ACC112 (cell line): ENCODE data around the gene PTPRM.

Source experiments
- H2AFZ ChIP-seq: fragments of 200-600 bp; sonication (generic); one replicate; pipeline ENCODE4 v1.6.0; 2017; ENCODE audit warnings: antibody characterized with exemption, low read length; ENCODE audit not compliant: unreplicated experiment
- H3K27ac ChIP-seq: fragments of 200-600 bp; sonication (generic); 2 replicates; pipeline ENCODE4 v1.5.1; 2014; ENCODE audit warnings: low read depth, mild to moderate bottlenecking, antibody characterized with exemption, low read length, moderate library complexity
- H3K27me3 ChIP-seq: fragments of 200-600 bp; sonication (generic); 2 replicates; pipeline ENCODE4 v1.6.1; 2014; ENCODE audit warnings: mild to moderate bottlenecking, antibody characterized with exemption, low read length, moderate library complexity, mixed read lengths; ENCODE audit not compliant: insufficient read depth
- H3K36me3 ChIP-seq: fragments of 200-600 bp; sonication (generic); 2 replicates; pipeline ENCODE4 v1.6.1; 2016; ENCODE audit warnings: mild to moderate bottlenecking, antibody characterized with exemption, low read length, moderate library complexity, mixed read lengths; ENCODE audit not compliant: insufficient read depth
- H3K4me1 ChIP-seq: fragments of 200-600 bp; sonication (generic); one replicate; pipeline ENCODE4 v1.6.1; 2016; ENCODE audit warnings: low read length, mixed read lengths; ENCODE audit not compliant: insufficient read depth, unreplicated experiment, control insufficient read depth
- H3K4me3 ChIP-seq: fragments of 200-600 bp; sonication (generic); 2 replicates; pipeline ENCODE4 v1.5.1; 2014; ENCODE audit warnings: mild to moderate bottlenecking, low read depth, low read length
- H3K79me2 ChIP-seq: fragments of 200-600 bp; sonication (generic); one replicate; pipeline ENCODE4 v1.6.0; 2016; ENCODE audit warnings: low read length; ENCODE audit not compliant: control insufficient read depth, unreplicated experiment, insufficient read depth

PTPRM gene

DNA sequence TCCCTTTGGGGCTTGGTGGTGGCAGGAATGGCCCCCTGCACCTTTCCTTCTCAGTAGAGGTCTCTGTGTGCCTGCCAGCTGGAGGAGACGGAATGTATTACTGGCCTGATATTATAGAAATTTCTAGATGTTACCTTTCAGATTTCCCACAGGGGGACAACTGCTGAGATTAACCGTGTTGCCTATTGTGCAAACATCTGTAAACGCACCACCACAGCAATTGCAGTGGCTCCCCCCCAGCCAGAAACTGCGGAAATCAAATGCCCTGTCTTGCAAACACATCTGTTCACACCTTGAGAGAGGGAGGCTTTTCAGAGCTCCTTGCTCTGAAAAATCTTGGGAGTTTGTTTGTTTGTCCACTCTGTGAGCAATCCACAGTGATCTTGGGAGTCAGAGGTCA, 772.1 kb downstream of the PTPRM start:
- no peak overlapping the region for H3K27ac ChIP-seq
- peaks cover 8% of the 10 kb centered on the region for H3K4me1 ChIP-seq
- H2AFZ ChIP-seq, result no peak overlapping the region
- H3K79me2 ChIP-seq, result no peaks in the 10 kb centered on the region
- no peak overlapping the region for H3K4me3 ChIP-seq
- no peaks in the 10 kb centered on the region for H3K27me3 ChIP-seq
- peaks cover 3% of the 10 kb centered on the region; the same call in 1 of the 2 replicates for H3K36me3 ChIP-seq

DNA sequence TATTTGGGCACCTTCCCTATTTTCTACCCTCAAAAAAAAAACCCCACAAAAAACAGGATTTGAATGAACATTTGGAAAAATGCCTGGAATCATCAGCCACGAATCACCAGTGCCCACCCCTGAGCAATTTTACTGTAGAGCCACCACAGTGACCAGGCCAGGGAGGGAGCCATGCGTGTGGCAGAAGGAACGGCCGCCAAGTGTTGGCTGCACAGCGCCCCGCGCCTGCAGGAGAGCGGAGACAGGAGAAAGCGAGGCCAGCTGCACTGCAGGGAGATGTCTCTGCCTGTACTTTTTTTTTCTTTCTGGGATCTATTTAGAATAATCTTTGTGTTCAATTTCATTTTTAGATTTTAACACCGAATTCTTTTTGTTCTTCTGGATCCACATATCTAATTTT, 772.8 kb downstream of the PTPRM start:
- H2AFZ ChIP-seq, result no peak overlapping the region
- no peak overlapping the region for H3K27ac ChIP-seq
- peaks cover 3% of the 10 kb centered on the region; the same call in 1 of the 2 replicates for H3K36me3 ChIP-seq
- no peaks in the 10 kb centered on the region for H3K79me2 ChIP-seq
- peaks cover 8% of the 10 kb centered on the region for H3K4me1 ChIP-seq
- H3K27me3 ChIP-seq, result no peaks in the 10 kb centered on the region
- no peak overlapping the region for H3K4me3 ChIP-seq

DNA sequence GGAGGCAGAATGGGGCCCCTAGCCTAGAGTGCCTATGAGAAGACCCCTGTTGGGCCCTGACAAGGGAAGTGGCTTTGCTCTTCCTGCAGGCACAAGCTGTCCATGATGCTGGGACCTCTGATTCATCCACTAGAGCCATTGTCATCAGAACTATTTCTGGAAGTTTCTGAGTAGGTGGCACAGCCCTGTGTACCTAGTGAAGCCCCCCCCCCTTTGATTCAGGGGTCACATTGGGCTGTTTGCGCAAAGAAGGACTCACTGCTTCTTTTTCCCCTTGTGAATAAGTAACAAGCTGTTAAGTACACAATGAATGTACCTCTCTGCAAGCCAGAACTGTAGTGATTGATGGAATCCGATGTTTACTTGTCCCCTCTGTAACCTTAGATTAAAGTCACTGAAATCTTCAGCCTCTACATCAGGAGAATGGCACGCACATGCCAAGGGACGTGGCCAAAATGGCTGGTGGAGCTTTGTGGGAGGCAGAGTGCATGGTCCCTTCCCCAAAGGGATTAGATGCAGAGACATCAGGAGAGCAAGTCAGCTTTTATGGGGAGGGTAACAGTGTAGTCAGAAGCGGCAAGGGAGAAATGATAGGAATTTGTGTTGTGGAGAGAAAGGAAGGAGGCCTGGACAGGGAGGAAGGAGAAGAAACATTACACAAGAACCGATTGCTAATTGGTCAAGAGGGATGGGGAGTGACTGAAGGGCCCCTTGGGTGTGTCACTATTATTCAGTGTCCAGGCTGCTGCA, 774.5 kb downstream of the PTPRM start:
- Histone ChIP-seq H3K27ac (no peak overlapping the region), H3K36me3 (peaks cover 3% of the 10 kb centered on the region; the same call in 1 of the 2 replicates), H3K4me1 (peaks cover 8% of the 10 kb centered on the region), H3K79me2 (no peaks in the 10 kb centered on the region), H2AFZ (no peak overlapping the region), H3K4me3 (no peak overlapping the region), H3K27me3 (no peaks in the 10 kb centered on the region)

DNA sequence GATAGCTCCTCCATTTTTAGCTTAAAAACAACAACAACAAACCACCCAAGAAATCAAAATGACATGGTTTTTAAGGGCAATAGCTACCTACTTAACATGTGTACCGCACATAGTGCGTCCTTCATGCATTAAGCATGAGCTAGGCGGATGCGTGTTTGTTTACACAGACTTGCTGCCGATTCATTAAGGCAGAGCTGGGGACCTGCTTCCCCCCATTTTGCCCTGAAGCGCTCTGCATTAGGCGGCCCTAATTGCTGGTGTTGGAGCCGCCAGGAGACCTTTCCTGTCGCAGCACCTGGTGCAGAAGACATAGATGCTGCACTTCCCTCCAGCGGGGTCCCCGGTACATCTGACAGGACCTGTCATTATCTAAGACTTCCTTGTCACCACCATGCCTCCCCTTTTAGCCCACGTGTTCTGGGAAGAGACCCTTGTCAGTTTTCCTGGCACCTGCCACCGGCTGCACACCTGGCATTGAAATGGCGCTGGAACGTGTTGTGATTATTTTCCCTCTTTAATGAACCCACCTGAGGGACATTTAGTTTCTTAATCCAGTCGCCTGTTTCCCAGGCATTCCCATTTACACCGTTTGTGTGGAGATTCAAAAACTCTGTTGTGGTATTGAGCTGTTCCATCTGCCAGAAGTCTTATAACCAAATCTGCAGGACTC, 781.1 kb downstream of the PTPRM start:
- Histone ChIP-seq H3K79me2 (no peaks in the 10 kb centered on the region), H3K27me3 (no peaks in the 10 kb centered on the region), H3K36me3 (peaks cover 1% of the 10 kb centered on the region; the same call in 1 of the 2 replicates), H3K27ac (no peak overlapping the region), H3K4me3 (no peak overlapping the region), H2AFZ (no peak overlapping the region), H3K4me1 (no peaks in the 10 kb centered on the region)

DNA sequence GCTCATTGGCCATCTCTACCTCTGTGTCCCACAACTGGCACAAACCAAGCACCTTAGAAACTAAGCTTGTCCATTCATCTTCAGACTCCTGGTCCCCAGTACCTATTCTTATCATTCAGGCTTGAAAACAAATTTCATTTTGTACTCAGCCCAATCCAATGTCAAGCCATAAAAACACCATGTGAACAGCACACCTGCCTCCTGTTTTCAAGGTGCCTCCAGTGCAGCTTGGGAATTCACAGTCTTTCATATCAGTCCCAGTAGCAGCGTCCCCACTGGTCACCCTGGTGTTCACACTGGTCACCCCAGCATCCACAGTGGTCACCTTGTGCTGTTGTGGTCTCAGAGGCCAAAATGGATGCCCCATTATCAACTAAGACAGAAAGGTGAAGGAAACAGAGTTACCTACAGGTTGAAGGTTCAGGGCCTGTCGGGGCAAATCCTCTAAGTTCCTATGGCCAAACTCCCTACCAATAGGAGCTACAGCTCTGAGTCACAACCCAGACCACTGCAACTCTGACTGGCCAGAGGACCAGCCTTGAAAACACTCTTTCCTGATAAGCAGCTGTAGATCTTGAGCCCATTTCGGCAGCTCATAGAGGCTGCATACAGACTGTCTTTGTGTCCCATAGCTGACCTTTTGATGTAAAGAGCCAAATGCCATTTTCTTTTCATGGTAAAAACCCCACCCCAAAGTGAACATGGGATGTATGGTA, 782.6 kb downstream of the PTPRM start:
- no peak overlapping the region for H3K4me3 ChIP-seq
- no peaks in the 10 kb centered on the region for H3K79me2 ChIP-seq
- no peaks in the 10 kb centered on the region for H3K4me1 ChIP-seq
- H3K27me3 ChIP-seq, result no peaks in the 10 kb centered on the region
- no peaks in the 10 kb centered on the region; the same call in 1 of the 2 replicates for H3K36me3 ChIP-seq
- no peak overlapping the region for H3K27ac ChIP-seq
- H2AFZ ChIP-seq, result no peak overlapping the region

DNA sequence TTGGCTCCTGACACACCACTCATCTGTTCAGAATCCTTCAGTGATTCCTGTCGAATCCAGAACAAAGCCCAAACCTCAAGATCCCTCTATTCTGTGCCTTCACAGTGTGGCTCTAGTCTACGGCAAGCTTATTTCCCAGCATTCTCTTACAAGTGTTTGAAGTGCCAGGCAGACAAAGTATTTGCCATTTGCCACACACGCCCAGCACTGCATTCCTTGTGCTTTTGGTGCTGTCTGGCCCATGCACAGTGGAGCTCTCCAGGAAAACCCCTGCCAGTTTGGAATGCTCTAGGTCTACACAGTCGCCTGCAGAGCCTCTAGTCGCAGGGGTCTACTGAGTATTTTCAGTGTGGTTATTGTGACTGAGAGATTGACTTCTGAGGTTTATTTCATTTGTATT, 783.5 kb downstream of the PTPRM start:
- Histone ChIP-seq H3K4me3 (no peak overlapping the region), H2AFZ (no peak overlapping the region), H3K4me1 (no peaks in the 10 kb centered on the region), H3K79me2 (no peaks in the 10 kb centered on the region), H3K27ac (no peak overlapping the region), H3K27me3 (no peaks in the 10 kb centered on the region), H3K36me3 (no peaks in the 10 kb centered on the region; the same call in 1 of the 2 replicates)

DNA sequence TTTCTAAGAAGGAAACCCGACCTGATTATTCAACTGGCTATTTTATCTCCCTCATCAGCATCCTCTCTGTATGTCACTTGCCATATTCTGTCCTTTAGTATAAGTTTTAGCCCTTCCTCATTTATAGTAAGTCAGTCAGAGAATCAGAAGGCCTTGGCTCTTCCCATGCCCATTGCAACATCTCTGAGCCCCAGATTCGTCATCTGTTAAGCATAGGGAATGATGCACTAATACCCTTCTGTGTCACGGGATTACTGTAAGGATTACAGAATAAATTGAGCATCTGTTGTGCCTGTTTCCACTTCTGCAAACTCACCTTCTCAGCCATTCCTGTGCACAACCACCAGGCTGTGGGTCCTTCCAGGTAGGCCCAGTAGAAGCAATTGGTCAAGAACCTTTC, 784.0 kb downstream of the PTPRM start:
- Histone ChIP-seq H3K27me3 (no peaks in the 10 kb centered on the region), H3K27ac (no peak overlapping the region), H3K36me3 (no peaks in the 10 kb centered on the region; the same call in 1 of the 2 replicates), H3K79me2 (no peaks in the 10 kb centered on the region), H2AFZ (no peak overlapping the region), H3K4me1 (no peaks in the 10 kb centered on the region), H3K4me3 (no peak overlapping the region)

DNA sequence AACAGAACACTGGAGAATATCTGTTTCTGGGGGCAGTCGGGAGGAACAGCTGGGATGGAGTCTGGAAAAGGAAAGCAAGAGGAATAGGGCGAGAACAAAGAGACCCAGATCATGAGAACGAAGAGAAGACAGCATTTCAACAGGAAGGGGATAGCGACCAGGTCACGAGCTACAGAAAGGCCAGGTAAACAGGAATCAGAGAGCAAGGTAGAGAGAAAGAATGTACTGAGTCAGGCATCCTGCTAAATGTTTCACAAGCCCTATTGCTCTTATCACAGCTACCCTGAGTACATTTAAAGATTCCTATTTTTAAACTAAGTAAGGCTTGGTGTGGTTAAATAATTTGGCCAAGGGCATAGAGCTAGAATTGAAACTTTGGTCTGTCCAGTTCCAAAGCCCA, 787.2 kb downstream of the PTPRM start:
- H3K79me2 ChIP-seq, result no peaks in the 10 kb centered on the region
- H3K27me3 ChIP-seq, result no peaks in the 10 kb centered on the region
- H3K4me3 ChIP-seq, result no peak overlapping the region
- H3K4me1 ChIP-seq, result no peaks in the 10 kb centered on the region
- H3K27ac ChIP-seq, result no peak overlapping the region
- H3K36me3 ChIP-seq, result no peaks in the 10 kb centered on the region; the same call in 1 of the 2 replicates
- H2AFZ ChIP-seq, result no peak overlapping the region

DNA sequence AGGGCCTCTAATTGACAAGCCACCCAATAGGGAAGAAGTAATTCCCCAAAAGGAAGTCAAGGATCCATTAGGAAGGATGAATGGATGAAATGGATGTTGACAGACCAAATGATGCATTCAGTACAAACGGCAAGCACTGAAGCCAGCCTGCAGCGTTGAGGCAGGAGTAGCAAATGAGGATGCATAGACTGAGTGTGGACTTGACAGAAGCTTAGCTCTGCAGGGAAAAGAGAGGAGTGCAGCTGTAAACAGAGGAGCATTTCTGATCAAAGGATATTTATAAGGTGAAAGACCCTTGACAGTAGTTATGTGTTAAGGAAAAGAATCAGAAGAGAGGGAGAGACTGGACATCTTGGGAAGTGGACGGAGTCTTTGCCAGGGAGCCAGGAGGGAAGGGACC, 788.9 kb downstream of the PTPRM start:
- Histone ChIP-seq H3K36me3 (no peaks in the 10 kb centered on the region; the same call in 1 of the 2 replicates), H3K4me1 (no peaks in the 10 kb centered on the region), H3K79me2 (no peaks in the 10 kb centered on the region), H2AFZ (no peak overlapping the region), H3K4me3 (no peak overlapping the region), H3K27ac (no peak overlapping the region), H3K27me3 (no peaks in the 10 kb centered on the region)

DNA sequence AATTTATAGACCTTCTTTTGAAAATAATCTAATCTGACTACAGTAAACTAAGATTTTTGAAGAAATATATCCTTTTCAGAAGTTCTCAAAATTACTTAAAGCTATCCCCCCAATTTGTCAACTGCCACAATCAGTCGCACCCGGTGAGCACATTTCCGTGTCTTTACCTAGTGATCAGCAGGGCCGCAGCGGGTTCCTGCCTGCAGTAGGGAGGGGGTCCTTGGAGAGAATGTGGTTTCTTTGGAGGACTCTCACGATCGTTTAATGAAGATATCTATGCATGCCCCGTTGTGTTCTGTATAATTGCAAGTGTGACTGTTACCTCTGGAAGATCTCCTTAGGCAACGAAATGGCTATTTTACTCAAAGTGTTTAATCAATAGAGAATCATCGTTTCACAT, 790.2 kb downstream of the PTPRM start:
- no peak overlapping the region for H3K27ac ChIP-seq
- H3K4me1 ChIP-seq, result no peaks in the 10 kb centered on the region
- H3K27me3 ChIP-seq, result no peaks in the 10 kb centered on the region
- no peak overlapping the region for H2AFZ ChIP-seq
- no peaks in the 10 kb centered on the region for H3K36me3 ChIP-seq
- no peaks in the 10 kb centered on the region for H3K79me2 ChIP-seq
- H3K4me3 ChIP-seq, result no peak overlapping the region
